Measurements from ENCODE around the gene CYP21A2.
"Not testable (repeated sequence)": the region's sequence is repeated elsewhere in the genome, so short reads cannot be mapped to it uniquely, and the experiment has no call there.

CYP21A2 gene

GRCh38 chr6:32055756-32056155 is 17.5 kb downstream of the CYP21A2 start:
- not testable (repeated sequence) for DNase-seq

GRCh38 chr6:32056254-32056653 is 18.0 kb downstream of the CYP21A2 start:
- no peak for DNase-seq

GRCh38 chr6:32057966-32058365 is 19.8 kb downstream of the CYP21A2 start:
- no peak for DNase-seq

- no peak for DNase-seq
Observed at GRCh38 chr6:32058511-32058963, 20.3 kb downstream of the CYP21A2 start.

GRCh38 chr6:32060966-32061655 is 22.9 kb downstream of the CYP21A2 start:
- DNase-seq: no peak

GRCh38 chr6:32064706-32065105 is 26.5 kb downstream of the CYP21A2 start:
- no peak for DNase-seq

- DNase-seq: not testable (repeated sequence)
Observed at GRCh38 chr6:32067521-32067920, 29.3 kb downstream of the CYP21A2 start.

GRCh38 chr6:32068315-32068714 is 30.1 kb downstream of the CYP21A2 start:
- DNase-seq: not testable (repeated sequence)

GRCh38 chr6:32068867-32069266 is 30.7 kb downstream of the CYP21A2 start:
- DNase-seq: no peak

- DNase-seq: no peak
Observed at GRCh38 chr6:32069460-32069859, 31.2 kb downstream of the CYP21A2 start.

- no peak for DNase-seq
Observed at GRCh38 chr6:32069878-32070515, 31.8 kb downstream of the CYP21A2 start.

- DNase-seq: no peak
Observed at GRCh38 chr6:32070814-32071543, 32.8 kb downstream of the CYP21A2 start.

- DNase-seq: no peak
Observed at GRCh38 chr6:32073101-32073500, 34.9 kb downstream of the CYP21A2 start.

- DNase-seq: no peak
Observed at GRCh38 chr6:32073613-32074012, 35.4 kb downstream of the CYP21A2 start.

- DNase-seq: no peak
Observed at GRCh38 chr6:32074996-32075532, 36.8 kb downstream of the CYP21A2 start.

- no peak for DNase-seq
Observed at GRCh38 chr6:32075781-32076180, 37.6 kb downstream of the CYP21A2 start.

- DNase-seq: no peak
Observed at GRCh38 chr6:32076321-32076809, 38.1 kb downstream of the CYP21A2 start.

GRCh38 chr6:32079566-32080290 is 41.5 kb downstream of the CYP21A2 start:
- DNase-seq: no peak

- no peak for DNase-seq
Observed at GRCh38 chr6:32081168-32081990, 43.2 kb downstream of the CYP21A2 start.

- DNase-seq: no peak
Observed at GRCh38 chr6:32082478-32082877, 44.3 kb downstream of the CYP21A2 start.

- no peak for DNase-seq
Observed at GRCh38 chr6:32082935-32083334, 44.7 kb downstream of the CYP21A2 start.
